ENCODE data around the gene GFRA1. TPM values are rescaled to one million over a fixed set of nuclear protein-coding genes. Genes with fewer than 3 reads are reported as not detected.

Gene GFRA1
- total and polyA plus RNA-seq, 2 experiments from 2014 or later = 0.48 to 2.9 TPM

DNA sequence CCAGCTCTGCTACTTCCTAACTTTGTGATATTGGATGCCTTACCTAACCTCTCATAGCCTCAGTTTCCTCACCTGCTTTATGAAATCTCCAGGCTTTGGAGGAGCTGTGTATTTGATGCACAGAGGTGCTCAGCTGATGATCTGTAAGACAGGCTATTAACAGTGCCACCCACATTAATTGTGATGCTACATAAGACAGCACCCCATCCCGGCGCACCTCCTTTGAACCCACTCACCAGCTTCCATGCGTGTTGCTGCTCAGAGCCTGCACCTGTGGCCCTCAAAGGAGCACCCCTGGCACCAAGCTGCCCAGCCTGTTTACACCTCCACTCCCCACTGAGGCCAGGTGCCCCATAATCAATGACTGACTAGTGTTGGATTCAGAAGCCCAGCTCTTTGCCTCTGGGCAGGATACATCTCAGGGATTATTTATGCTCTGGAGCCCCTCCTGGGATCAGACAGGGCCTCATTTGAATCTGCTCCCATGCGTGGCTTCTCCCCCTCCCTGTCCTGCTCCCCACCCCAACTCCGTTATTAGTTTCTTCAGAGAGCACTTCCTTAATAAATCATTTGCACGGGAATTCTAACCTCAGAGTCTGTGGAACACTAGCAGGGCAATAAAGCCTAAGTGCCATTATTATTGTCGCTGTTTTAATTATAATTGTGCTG, 87.7 kb downstream of the GFRA1 start:
- Histone ChIP-seq H3K79me2 (no peaks in the 10 kb centered on the region), H3K27ac (no peak overlapping the region), H4K20me1 (ENCODE audit: insufficient read depth, poor library complexity, severe bottlenecking) (no peaks in the 10 kb centered on the region), H3K9me2 (replicated peaks; ENCODE audit: insufficient read depth) (no peaks in the 10 kb centered on the region), H2AFZ (no peak overlapping the region), H3K27me3 (no peaks in the 10 kb centered on the region), H3K4me3 (no peak overlapping the region), H3K4me1 (ENCODE audit: insufficient read depth) (no peaks in the 10 kb centered on the region), H3K36me3 (replicated peaks; ENCODE audit: insufficient read depth, low read depth) (no peaks in the 10 kb centered on the region), H3K4me2 (no peak overlapping the region), H3K9me3 (ENCODE audit: low read depth) (no peaks in the 10 kb centered on the region)
- WGBS (ENCODE audit: low lambda C conversion rate, missing lambda C conversion rate) = 80% methylated on average over 7 of the region's 7 CpGs
- no peak for DNase-seq (ENCODE audit: low spot score)
- TF ChIP-seq EZH2 (IDR thresholded peaks at IDR 0.05; ENCODE audit: borderline replicate concordance) (no peak), EZH2phosphoT487 (IDR thresholded peaks at IDR 0.05; ENCODE audit: low read depth, severe bottlenecking, unreplicated experiment) (no peak)
- TF ChIP-seq, protein P1, sequence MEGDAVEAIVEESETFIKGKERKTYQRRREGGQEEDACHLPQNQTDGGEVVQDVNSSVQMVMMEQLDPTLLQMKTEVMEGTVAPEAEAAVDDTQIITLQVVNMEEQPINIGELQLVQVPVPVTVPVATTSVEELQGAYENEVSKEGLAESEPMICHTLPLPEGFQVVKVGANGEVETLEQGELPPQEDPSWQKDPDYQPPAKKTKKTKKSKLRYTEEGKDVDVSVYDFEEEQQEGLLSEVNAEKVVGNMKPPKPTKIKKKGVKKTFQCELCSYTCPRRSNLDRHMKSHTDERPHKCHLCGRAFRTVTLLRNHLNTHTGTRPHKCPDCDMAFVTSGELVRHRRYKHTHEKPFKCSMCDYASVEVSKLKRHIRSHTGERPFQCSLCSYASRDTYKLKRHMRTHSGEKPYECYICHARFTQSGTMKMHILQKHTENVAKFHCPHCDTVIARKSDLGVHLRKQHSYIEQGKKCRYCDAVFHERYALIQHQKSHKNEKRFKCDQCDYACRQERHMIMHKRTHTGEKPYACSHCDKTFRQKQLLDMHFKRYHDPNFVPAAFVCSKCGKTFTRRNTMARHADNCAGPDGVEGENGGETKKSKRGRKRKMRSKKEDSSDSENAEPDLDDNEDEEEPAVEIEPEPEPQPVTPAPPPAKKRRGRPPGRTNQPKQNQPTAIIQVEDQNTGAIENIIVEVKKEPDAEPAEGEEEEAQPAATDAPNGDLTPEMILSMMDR (IDR thresholded peaks at IDR 0.05; ENCODE audit: poor library complexity) = no peak

- no peaks in the 10 kb centered on the region for H3K9me2 ChIP-seq (replicated peaks; ENCODE audit: insufficient read depth)
- 96% methylated on average over 3 of the region's 3 CpGs for WGBS (ENCODE audit: low lambda C conversion rate, missing lambda C conversion rate)
- no peaks in the 10 kb centered on the region for H4K20me1 ChIP-seq (ENCODE audit: insufficient read depth, poor library complexity, severe bottlenecking)
Observed at GRCh38 chr10:116184512-116184794, 88.6 kb downstream of the GFRA1 start.

GRCh38 chr10:116183733-116184511, 89.1 kb downstream of the GFRA1 start:
- Histone ChIP-seq H3K9me2 (replicated peaks; ENCODE audit: insufficient read depth) (no peaks in the 10 kb centered on the region), H4K20me1 (ENCODE audit: insufficient read depth, poor library complexity, severe bottlenecking) (no peaks in the 10 kb centered on the region), H3K4me3 (no peak overlapping the region), H3K27me3 (no peaks in the 10 kb centered on the region), H3K9me3 (ENCODE audit: low read depth) (no peaks in the 10 kb centered on the region), H3K4me2 (no peak overlapping the region), H3K79me2 (no peaks in the 10 kb centered on the region), H3K27ac (no peak overlapping the region), H3K36me3 (replicated peaks; ENCODE audit: insufficient read depth, low read depth) (no peaks in the 10 kb centered on the region), H3K4me1 (ENCODE audit: insufficient read depth) (no peaks in the 10 kb centered on the region), H2AFZ (no peak overlapping the region)
- peak; percentile 45 for DNase-seq (ENCODE audit: low spot score)
- 45% methylated on average over 5 of the region's 5 CpGs for WGBS (ENCODE audit: low lambda C conversion rate, missing lambda C conversion rate)
- TF ChIP-seq EZH2 (IDR thresholded peaks at IDR 0.05; ENCODE audit: borderline replicate concordance) = no peak
- TF ChIP-seq, protein P1 (IDR thresholded peaks at IDR 0.05; ENCODE audit: poor library complexity) = no peak
- TF ChIP-seq EZH2phosphoT487 (IDR thresholded peaks at IDR 0.05; ENCODE audit: low read depth, severe bottlenecking, unreplicated experiment) = no peak

More at GRCh38 chr10:116184512-116184794, 88.6 kb downstream of the GFRA1 start:
- Histone ChIP-seq H3K79me2 (no peaks in the 10 kb centered on the region), H3K4me1 (ENCODE audit: insufficient read depth) (no peaks in the 10 kb centered on the region), H3K36me3 (replicated peaks; ENCODE audit: insufficient read depth, low read depth) (no peaks in the 10 kb centered on the region), H3K9me3 (ENCODE audit: low read depth) (no peaks in the 10 kb centered on the region), H3K27me3 (no peaks in the 10 kb centered on the region), H3K4me3 (no peak overlapping the region), H3K27ac (no peak overlapping the region), H2AFZ (no peak overlapping the region), H3K4me2 (no peak overlapping the region)
- TF ChIP-seq EZH2phosphoT487 (IDR thresholded peaks at IDR 0.05; ENCODE audit: low read depth, severe bottlenecking, unreplicated experiment) (no peak), EZH2 (IDR thresholded peaks at IDR 0.05; ENCODE audit: borderline replicate concordance) (no peak)
- TF ChIP-seq, protein P1 (IDR thresholded peaks at IDR 0.05; ENCODE audit: poor library complexity) = no peak
- no peak for DNase-seq (ENCODE audit: low spot score)

Measured in hepatocyte (in vitro differentiated cells).